Activated CD4-positive, alpha-beta T cell treated with anti-CD3 and anti-CD28 coated beads for 24 hours (primary cell): ENCODE results near the gene ZNF626.
"Not testable (repeated sequence)": the region's sequence is repeated elsewhere in the genome, so short reads cannot be mapped to it uniquely, and the experiment has no call there.

Experiments used
- DNase-seq, 2 donors: peaks; one replicate each; pipeline ENCODE4 v3.0.0-alpha.2; 2020; ENCODE audit warnings: low read depth in 2 of 2

ZNF626 gene

DNA sequence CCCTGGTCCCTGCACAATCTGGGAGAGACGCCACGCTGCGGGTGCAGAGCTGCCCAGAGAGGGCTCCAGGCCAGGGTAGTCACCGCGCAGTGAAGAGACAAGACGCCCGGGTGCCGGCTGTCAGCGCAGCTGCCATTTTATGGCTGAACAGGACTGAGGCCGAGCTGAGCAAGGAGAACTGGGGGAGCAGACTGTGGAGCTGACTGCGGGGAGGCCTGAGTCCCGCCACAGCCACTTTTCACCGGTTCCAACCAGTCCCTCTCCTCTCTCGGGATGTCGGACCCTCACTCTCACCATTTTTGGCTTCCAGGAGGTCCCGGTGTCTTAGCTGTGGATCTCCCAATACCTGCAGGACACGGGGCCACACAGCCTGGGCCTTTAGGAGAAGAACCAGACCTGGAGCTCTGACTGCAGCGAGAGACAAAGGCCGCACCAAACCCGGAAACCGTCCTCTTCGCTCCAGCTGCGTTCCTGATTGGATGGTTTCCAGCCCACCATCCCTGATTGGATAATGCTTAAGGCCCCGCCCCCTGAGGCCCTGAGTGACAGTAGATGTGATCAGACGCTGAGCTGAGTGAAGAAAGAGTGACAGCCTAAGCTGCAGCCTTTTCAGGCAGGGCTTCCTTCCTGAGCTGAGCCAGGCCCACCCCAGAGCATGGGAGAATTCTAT lies at the start of gene ZNF626:
Gene ZNF626 (minus strand): TSS at position 422 of the 670 bp plus-strand sequence. CDS start 125 bp downstream, at position 297.
- DNase-seq, result peak; percentile 84 to 88

DNA sequence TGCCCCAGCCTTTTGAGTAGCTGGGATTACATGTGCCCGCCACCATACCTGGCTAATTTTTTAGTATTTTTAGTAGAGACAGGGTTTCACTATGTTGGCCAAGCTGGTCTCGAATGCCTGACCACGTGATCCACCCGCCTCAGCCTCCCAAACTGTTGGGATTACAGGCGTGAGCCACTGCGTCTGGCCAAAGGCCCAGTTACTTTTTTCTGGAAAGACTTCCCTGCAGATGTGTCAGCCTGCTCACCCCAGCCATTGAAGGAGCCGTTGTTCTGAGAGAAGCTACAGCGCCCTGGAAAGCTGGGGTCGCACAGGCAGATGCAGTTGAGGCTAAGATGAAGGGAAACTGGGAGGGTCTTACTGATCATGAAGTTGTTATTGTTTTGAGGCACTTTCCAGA lies 7.9 kb upstream of the ZNF626 start:
- DNase-seq, result no peak

DNA sequence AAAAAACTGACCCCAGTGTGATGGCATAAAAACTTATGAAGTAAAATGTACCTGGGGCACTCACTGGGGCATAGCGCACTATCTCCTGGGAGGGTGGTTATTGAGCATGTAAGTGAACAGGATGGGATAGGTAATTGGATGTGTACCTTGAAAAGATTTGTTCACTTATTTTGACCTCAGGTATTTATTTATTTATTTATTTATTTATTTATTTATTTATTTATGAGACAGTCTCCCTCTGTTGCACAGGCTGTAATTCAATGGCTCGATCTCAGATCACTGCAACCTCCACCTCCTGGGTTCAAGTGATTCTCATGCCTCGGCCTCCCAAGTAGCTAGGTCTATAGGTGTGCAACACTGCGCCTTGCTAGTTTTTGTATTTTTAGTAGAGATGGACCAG lies 5.9 kb upstream of the ZNF626 start:
- no peak for DNase-seq

DNA sequence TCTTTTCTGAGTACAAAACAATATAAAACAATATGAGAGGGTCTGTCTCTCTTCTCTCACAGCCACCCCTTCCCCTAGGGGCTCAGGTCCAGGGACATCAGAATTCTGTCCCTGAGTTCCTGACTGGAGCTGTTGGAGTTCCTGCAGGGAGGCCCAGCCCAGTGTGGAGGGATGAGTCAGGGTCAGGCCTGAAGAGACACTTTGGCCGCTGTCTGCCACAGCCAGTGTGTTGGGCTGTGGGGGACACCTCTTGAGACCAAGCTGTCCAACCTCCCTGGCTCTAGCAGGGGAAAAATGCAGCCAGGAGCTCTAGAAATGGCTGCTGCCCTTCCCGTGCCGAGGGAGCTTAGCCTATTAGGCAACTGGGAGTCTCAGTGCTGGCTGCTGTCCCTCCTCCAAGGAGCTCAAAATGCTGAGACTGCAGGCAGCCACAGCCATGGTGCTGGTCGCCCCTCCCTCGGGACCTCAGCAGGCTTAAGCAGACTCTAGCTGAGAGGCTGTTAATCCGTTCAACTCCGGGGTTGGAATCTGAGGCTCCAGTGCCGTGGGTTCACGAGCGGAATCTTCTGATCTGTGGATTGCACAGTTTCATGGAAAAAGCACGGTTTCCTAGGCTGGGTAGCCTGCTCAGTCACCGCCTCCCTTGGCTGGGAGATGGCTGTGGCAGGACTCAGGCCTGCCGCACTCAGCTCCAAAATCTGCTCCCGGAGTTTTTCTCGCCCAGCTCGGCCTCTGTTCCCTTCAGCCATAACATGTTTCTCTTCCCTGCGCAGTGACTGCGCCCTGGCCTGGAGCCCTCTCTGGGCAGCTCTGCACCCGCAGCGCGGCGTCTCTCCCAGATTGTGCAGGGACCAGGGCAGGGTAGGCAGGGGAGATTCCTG lies 3.8 kb upstream of the ZNF626 start:
- DNase-seq, result no peak

DNA sequence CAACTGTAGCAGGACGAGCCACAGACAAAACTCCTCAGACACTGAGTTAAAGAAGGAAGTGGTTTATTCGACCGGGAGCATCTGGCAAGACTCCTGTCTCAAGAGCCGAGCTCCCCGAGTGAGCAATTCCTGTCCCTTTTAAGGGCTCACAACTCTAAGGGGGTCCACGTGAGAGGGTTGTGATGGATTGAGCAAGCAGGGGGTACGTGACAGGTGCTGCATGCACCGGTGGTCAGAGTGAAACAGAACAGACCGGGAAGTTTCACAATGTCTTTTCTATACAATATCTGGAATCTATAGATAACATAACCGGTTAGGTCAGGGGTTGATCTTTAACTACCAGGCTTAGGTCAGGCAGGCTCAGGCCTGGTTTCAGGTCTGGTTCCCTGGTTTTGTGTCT lies 3.1 kb upstream of the ZNF626 start:
- DNase-seq, result not testable (repeated sequence)

DNA sequence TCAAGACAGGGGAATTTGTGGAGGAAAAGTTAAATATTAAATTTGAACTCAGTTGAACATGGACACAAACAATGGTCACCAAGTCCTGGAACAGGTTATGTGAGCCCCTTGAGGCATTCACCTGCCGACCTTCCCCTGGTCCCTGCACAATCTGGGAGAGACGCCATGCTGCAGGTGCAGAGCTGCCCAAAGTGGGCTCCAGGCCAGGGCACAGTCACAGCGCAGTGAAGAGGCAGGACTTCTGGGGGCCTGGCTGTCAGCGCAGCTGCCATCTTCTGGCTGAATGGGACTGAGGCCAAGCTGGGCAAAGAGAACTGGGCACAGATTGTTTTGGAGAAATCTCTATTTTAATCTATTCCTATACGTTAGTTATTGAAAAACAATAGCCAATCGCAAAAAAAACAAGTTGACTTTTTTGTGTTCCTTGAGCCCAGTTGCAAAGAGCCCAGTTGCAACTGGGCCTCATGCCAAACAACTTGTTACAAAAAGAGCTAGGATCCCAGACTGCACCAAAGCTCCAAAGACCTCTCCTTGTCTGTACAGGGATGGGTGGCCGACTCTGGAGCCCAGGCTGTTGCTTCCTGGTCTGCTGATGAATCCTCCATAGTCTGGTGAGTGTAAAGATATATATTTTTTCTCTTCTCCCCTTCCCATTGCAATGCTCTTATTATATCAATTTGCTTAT lies 1.2 kb upstream of the ZNF626 start:
- no peak for DNase-seq

DNA sequence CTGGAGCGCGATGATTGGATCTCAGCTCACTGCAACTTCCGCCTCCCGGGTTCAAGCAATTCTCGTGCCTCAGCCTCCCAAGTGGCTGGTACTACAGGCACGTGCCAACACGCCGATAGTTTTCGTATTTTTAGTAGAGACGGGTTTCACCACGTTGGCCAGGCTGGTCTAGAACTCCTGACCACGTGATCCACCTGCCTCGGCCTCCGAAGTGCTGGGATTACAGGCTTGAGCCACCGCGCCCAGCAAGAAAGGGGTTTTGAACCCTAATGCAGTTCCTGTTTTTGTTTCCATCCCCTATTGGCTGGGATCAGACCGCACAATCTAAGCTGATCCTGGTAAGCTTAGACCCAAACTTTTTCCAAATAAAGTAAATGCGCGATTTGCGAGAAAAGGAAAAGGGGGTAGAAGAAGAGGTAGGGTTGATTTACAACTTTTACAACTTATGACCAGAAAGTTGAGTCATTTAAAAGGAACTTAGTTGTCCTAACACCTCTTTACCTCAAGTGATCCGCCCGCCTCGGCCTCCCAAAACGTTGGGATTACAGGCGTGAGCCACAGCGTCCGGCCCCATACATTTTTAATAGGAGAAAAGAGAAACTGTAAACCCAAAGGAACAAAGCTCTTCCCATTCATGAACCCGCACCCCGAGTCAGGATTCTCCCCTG lies 764 bp downstream of the ZNF626 start:
- no peak for DNase-seq

DNA sequence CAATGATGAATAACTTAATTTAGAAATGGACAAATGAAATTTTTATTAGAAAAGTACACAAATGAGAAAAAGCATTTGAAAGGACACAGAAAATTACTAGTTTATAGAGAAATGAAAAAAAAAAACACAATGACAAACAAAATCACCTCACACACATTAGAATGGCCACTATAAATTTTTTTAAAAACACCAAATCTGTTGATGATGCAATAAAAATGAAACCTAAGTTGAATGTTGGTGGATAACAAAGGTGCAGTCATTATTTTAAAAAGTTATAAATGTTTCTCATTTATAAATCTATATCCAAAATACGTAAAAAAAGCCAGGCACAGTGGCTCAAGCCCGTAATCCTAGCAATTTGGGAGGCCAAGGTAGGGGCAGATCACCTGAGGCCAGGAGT lies 20.8 kb downstream of the ZNF626 start:
- no peak for DNase-seq

DNA sequence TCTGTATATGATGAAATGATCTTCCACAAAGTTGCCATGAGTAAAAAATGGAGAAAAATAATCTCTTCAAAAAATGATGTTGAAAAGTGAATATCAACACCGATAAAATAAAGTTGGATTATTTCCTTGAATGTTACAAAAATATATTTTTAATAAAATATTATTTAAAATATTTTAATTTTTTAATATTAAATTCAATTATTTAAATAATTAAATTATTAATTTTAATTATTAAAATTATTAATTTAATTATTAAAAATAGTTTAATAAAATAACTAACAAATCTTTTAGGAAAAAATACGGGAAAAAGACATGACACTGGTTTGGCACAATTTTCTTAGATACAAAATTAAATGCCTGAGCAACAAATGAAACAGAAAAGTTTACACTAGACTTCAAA lies 21.3 kb downstream of the ZNF626 start:
- DNase-seq, result no peak

DNA sequence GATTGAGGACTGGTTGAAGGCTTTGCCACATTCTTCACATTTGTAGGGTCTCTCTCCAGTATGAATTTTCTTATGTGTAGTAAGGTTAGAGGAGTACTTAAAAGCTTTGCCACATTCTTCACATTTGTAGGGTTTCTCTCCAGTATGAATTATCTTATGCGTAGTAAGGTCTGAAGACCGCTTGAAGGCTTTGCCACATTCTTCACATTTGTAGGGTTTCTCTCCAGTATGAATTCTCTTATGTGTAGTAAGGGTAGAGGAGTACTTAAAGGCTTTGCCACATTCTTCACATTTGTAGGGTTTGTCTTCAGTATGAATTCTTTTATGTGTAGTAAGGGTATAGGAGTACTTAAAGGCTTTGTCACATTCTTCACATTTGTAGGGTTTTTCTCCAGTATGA lies 36.8 kb downstream of the ZNF626 start:
- not testable (repeated sequence) for DNase-seq

DNA sequence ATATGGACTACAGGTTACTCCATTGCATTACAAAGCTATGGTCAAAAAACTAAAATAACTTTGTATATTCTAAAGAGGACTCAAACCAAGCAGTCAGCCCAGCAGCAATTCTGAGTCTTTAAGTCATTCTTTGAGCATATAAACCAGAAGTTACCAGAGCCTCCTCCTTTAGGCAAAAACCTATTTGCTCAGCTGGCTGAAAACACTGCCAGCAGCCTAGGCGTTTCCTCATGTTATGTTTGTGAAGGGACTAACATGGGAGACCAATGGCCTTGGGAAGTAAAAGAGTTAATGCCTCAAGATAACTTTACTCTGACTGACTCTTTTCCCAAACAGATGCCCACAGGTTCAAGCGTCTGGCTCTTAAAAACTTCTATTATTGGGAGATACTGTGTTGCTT lies 45.3 kb downstream of the ZNF626 start:
- no peak for DNase-seq

DNA sequence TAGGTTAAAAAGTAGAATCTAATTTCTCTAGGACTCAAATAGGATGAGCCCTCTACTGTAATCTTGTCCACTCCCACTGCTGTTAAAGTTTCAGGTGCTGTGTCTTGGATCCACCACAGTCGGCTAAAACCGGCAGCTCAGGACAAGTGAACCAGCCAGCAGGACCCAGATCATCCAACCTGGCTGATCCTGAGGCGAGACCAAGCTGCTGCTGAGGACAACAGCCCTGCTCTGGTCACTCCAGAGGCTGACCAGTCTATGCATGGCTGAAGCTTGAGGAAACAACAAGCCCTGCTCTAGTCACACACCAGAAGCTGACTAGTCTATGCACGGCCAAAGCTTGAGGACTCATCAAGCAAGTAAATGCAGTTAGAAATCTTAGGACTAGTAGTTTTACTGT lies 46.4 kb downstream of the ZNF626 start:
- not testable (repeated sequence) for DNase-seq

DNA sequence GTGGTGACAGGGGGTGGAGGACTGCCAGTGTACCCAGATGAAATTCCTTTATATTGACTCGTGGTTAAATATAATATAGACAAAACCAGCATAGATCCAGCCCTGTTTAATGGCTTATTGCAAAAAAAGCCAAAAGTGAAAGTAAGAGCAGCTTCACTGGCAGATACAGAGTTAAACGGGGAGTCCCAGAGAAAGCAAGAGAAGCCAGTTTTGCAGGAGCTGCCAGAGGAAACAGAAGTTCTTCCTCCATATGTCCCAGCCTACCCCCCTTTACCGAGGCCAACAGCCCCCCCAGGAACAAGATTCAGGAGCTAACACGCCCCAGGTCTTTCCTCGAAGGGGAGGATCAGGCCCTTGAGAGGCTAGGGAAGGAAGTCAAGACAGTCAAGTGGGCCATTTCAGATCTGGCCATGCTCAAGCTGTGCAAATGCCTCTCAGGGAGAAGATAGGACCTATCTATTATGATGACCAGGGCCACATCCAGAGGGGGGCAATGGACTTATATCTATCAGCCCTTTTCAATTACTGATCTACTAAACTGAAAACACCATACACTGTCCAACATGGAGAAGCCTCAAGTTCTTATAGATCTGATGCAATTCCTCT lies 48.6 kb downstream of the ZNF626 start:
- no peak for DNase-seq

DNA sequence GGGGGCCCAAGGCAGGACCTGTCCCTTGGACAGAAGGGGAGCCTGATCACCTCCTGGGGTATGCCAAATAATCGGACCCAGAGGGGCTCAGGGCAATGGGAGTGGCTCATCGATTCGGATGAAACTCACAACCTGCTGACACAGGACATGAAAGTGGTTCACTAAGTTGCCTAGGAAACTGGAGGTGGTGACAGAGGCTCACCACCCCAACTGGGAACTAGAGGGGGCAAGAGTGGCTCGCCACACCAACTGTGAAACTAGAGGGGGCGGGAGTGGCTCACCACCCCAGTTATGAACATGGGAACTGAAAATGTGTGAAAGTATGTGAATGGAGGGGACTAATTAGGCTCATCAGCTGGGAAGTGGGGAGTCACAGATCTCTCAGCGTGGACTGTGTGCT lies 49.5 kb downstream of the ZNF626 start:
- no peak for DNase-seq

DNA sequence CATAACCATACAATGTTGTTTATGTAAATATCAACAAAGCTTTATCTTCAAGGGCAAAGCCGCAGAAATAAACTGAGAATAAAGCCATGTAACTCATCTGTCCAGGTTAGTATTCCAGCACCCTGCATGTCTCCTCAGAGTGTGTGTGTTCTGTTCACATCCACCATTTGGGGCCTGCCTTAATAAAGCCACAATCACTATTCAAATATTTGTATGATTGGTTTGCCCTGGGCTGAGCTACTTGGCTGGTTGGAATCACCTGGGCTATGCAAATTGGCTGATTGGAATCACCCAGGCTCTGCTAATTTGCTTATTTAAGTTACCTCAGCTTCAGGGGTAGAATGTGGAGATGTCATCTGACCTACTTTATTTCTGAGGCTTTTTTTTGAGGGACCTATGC lies 53.4 kb downstream of the ZNF626 start:
- no peak for DNase-seq
